IMR-90 (cell line): Measurements from ENCODE around the gene VGF. TPM values are rescaled to one million over a fixed set of nuclear protein-coding genes. Genes with fewer than 3 reads are reported as not detected.
"Not testable (repeated sequence)": the region's sequence is repeated elsewhere in the genome, so short reads cannot be mapped to it uniquely, and the experiment has no call there.

ENCODE experiments used
- ATAC-seq: fragments of 200-7000 bp; cut with Tn5 transposase; 2 replicates; pipeline ENCODE4 v1.9.1; 2020; ENCODE audit warnings: low read depth, mild to moderate bottlenecking, moderate library complexity
- BruUV-seq: library from RNA; stranded (reverse); fragments of 400-500 nt; replicated peaks from 2 replicates; lab custom pipeline; 2021; lab: Mats Ljungman, UMichigan
- CTCF ChIA-PET: fragments of 300-600 bp; formaldehyde crosslinking; extraction: SDS; loops from one replicate; lab custom pipeline; 2021; ENCODE audit warnings: antibody characterized with exemption; lab: Yijun Ruan, JAX
- POLR2A ChIA-PET: fragments of 300-600 bp; sonication (Branson Sonifier 250); formaldehyde crosslinking; loops from one replicate; lab custom pipeline; 2022; ENCODE audit warnings: antibody characterized with exemption; ENCODE audit not compliant: unreplicated experiment; lab: Charles Lee
- DNase-seq: peaks from one replicate; pipeline ENCODE4 v3.0.0; 2013
- H2AFZ ChIP-seq: replicated peaks from 2 replicates; pipeline ENCODE3; 2013; ENCODE audit warnings: low read length, mild to moderate bottlenecking; ENCODE audit not compliant: poor library complexity
- H2AK5ac ChIP-seq: 2 replicates; pipeline ENCODE4 v1.6.1; 2013; ENCODE audit warnings: low read depth, low read length, inconsistent platforms
- H2AK9ac ChIP-seq: replicated peaks from 2 replicates; pipeline ENCODE3; 2013; ENCODE audit warnings: mild to moderate bottlenecking, low read depth, low read length, moderate library complexity; ENCODE audit not compliant: poor library complexity
- H2BK120ac ChIP-seq: 2 replicates; pipeline ENCODE4 v1.6.1; 2013; ENCODE audit warnings: low read depth, low read length, inconsistent platforms
- H2BK15ac ChIP-seq: 3 replicates; pipeline ENCODE4 v1.6.1; 2013; ENCODE audit warnings: low read depth, low read length, inconsistent platforms
- H2BK20ac ChIP-seq: 2 replicates; pipeline ENCODE4 v1.6.1; 2013; ENCODE audit warnings: low read depth, mild to moderate bottlenecking, inconsistent platforms, low read length, moderate library complexity
- H2BK5ac ChIP-seq: 2 replicates; pipeline ENCODE4 v1.6.1; 2013; ENCODE audit warnings: mild to moderate bottlenecking, low read depth, low read length, inconsistent platforms; ENCODE audit not compliant: poor library complexity, severe bottlenecking
- H3K14ac ChIP-seq: replicated peaks from 2 replicates; pipeline ENCODE4 v1.6.1; 2013; ENCODE audit warnings: low read depth, low read length, inconsistent platforms
- H3K18ac ChIP-seq: 2 replicates; pipeline ENCODE4 v1.6.1; 2013; ENCODE audit warnings: low read depth, low read length, control low read depth
- H3K23ac ChIP-seq: 2 replicates; pipeline ENCODE4 v1.6.1; 2013; ENCODE audit warnings: low read depth, low read length, inconsistent platforms
- H3K27ac ChIP-seq: 2 replicates; pipeline ENCODE4 v1.5.1; 2013; ENCODE audit warnings: mild to moderate bottlenecking, control low read depth, low read length; ENCODE audit not compliant: insufficient read depth
- H3K27me3 ChIP-seq: 2 replicates; pipeline ENCODE4 v1.6.1; 2013; ENCODE audit warnings: low read length; ENCODE audit not compliant: control insufficient read depth, insufficient read depth
- H3K36me3 ChIP-seq: 2 replicates; pipeline ENCODE4 v1.6.1; 2013; ENCODE audit warnings: low read length, mixed read lengths; ENCODE audit not compliant: control insufficient read depth, insufficient read depth
- H3K4ac ChIP-seq: 2 replicates; pipeline ENCODE4 v1.6.1; 2013; ENCODE audit warnings: low read depth, low read length, inconsistent platforms
- H3K4me1 ChIP-seq: 2 replicates; pipeline ENCODE4 v1.6.1; 2013; ENCODE audit warnings: low read length, mixed read lengths; ENCODE audit not compliant: control insufficient read depth, insufficient read depth
- H3K4me2 ChIP-seq: 2 replicates; pipeline ENCODE4 v1.6.1; 2013; ENCODE audit warnings: low read depth, mild to moderate bottlenecking, control low read depth, low read length, moderate library complexity
- H3K4me3 ChIP-seq: 2 replicates; pipeline ENCODE4 v1.5.1; 2013; ENCODE audit warnings: low read depth, mild to moderate bottlenecking, control low read depth, low read length, moderate library complexity; ENCODE audit not compliant: insufficient read depth
- H3K56ac ChIP-seq: 2 replicates; pipeline ENCODE4 v1.6.1; 2013; ENCODE audit warnings: low read length, inconsistent platforms; ENCODE audit not compliant: insufficient read depth; ENCODE audit errors: extremely low read depth
- H3K79me1 ChIP-seq, 2 experiments: 2 replicates each; pipeline ENCODE4 v1.6.1; 2013; ENCODE audit warnings: low read length in 2 of 2, inconsistent platforms in 1 of 2, low read depth in 1 of 2
- H3K9ac ChIP-seq: 2 replicates; pipeline ENCODE4 v1.6.1; 2013; ENCODE audit warnings: low read depth, low read length, control low read depth
- H3K9me1 ChIP-seq: 2 replicates; pipeline ENCODE4 v1.6.1; 2013; ENCODE audit warnings: low read length, inconsistent platforms; ENCODE audit not compliant: insufficient read depth
- H3K9me3 ChIP-seq: 2 replicates; pipeline ENCODE4 v1.6.1; 2013; ENCODE audit warnings: low read length; ENCODE audit not compliant: control insufficient read depth, insufficient read depth
- H4K20me1 ChIP-seq: 2 replicates; pipeline ENCODE4 v1.6.1; 2013; ENCODE audit warnings: low read length, inconsistent platforms; ENCODE audit not compliant: insufficient read depth
- H4K5ac ChIP-seq: 2 replicates; pipeline ENCODE4 v1.6.1; 2013; ENCODE audit warnings: mild to moderate bottlenecking, low read depth, low read length, control low read depth
- H4K8ac ChIP-seq, 2 experiments: 2 replicates each; pipeline ENCODE4 v1.6.1; 2013; ENCODE audit warnings: low read depth in 2 of 2, low read length in 2 of 2, control low read depth in 1 of 2, inconsistent platforms in 1 of 2
- H4K91ac ChIP-seq: 2 replicates; pipeline ENCODE4 v1.6.1; 2013; ENCODE audit warnings: low read depth, low read length, inconsistent platforms; ENCODE audit not compliant: insufficient read depth
- WGBS, 2 experiments: methylation state at CpG; one replicate each; pipeline versions ENCODE4 v1.1.5 to v1.1.7; 2013; ENCODE audit warnings: missing lambda C conversion rate in 2 of 2; ENCODE audit not compliant: insufficient read length in 1 of 2; ENCODE audit errors: extremely low coverage in 2 of 2; 5-methylcytosine and 5-hydroxymethylcytosine counted together
- dilution Hi-C: fragments of 300-500 bp; cut with HindIII; formaldehyde crosslinking; loops from one replicate; pipeline ENCODE4 v1.14.3; 2018; ENCODE audit warnings: low sequenced_read_pairs; ENCODE audit not compliant: unreplicated experiment
- in situ Hi-C: fragments of 300-500 bp; cut with MboI; formaldehyde crosslinking; loops from 3 replicates; pipeline ENCODE4 v1.14.3; 2019; ENCODE audit warnings: low sequenced_read_pairs, inconsistent platforms, mixed read lengths
- intact Hi-C: fragments of 100-400 bp; cut with micrococcal nuclease; formaldehyde crosslinking; loops from 2 replicates; pipeline ENCODE4 v1.10.0; 2022
- microRNA-seq, 2 experiments: library from miRNA; stranded (forward) in 1 of 2; unstranded in 1 of 2; fragments of 10-50 nt in 1 of 2; fragments of <30 nt in 1 of 2; gene quantifications in 1 of 2; microRNA quantifications in 1 of 2; one replicate each; pipeline versions ENCODE3 to v1.1.0; 2013 to 2020; ENCODE audit not compliant: insufficient read depth in 1 of 2, insufficient read length in 1 of 2, unreplicated experiment in 1 of 2
- polyA plus RNA-seq, 3 experiments: library from polyadenylated mRNA; depleted of rRNA; stranded (reverse); fragments of >200 nt; gene quantifications; 2 replicates each; pipeline ENCODE4 v1.2.3, GENCODE V29; 2012; ENCODE audit warnings: low replicate concordance in 1 of 3
- small RNA-seq, 5 experiments: library from RNA; depleted of rRNA; stranded (forward); fragments of <200 nt; gene quantifications; one replicate each; pipeline ENCODE3, GENCODE V24; 2012
- total RNA-seq: library from RNA; depleted of rRNA; stranded (reverse); fragments of >200 nt; gene quantifications from 2 replicates; pipeline ENCODE4 v1.2.3, GENCODE V29; 2012; rRNA removed

VGF gene
- total and polyA plus RNA-seq, 2 of the 4 experiments (the other 2 are of a cell fraction): 0.18 to 0.50 TPM

GRCh38 chr7:101113140-101113539 is 52.2 kb downstream of the VGF start:
- H3K9ac ChIP-seq, H3K27me3 ChIP-seq, POLR2A ChIA-PET, H3K56ac ChIP-seq, H4K91ac ChIP-seq, H3K9me3 ChIP-seq, H2BK20ac ChIP-seq, H3K14ac ChIP-seq, H3K18ac ChIP-seq, H3K27ac ChIP-seq, H2BK5ac ChIP-seq, H3K36me3 ChIP-seq, BruUV-seq, intact Hi-C loops, H2BK15ac ChIP-seq, H4K8ac ChIP-seq, H4K5ac ChIP-seq, H3K79me1 ChIP-seq, H4K20me1 ChIP-seq, H2AK9ac ChIP-seq, H2AFZ ChIP-seq, dilution Hi-C loops, H3K4me3 ChIP-seq, ATAC-seq, H3K4me2 ChIP-seq, H3K23ac ChIP-seq, DNase-seq: not testable (repeated sequence)
- Histone ChIP-seq H3K9me1 (peaks cover 16% of the 10 kb centered on the region), H3K4me1 (peaks cover 14% of the 10 kb centered on the region), H2AK5ac (0 out of 2 replicates have a peak overlapping the region, but pooled peaks have one; percentile 39), H2BK120ac (peak overlapping the region; percentile 50; the same call in 1 of the 2 replicates), H3K4ac (peak overlapping the region; percentile 56; the same call in 1 of the 2 replicates)
- WGBS, 2 experiments: 100% methylated on average over 1 of the region's 7 CpGs; no CpG with 5 or more reads in 1 of the 2 experiments
- CTCF ChIA-PET: interaction anchor here (0.7 kb wide), 1 partner anchor 54 kb away, joined by 3 read pairs; no protein-coding TSS in a partner anchor
- in situ Hi-C loops: loop anchor here (25.0 kb wide), 1 partner anchor 676 kb away; the partner anchor contains the start of genes MEPCE, PPP1R35 and ZCWPW1

Small RNA genes lying within 50 kb of the gene (microRNA-seq; reads per million reads assigned to microRNA genes)
- gene MIR4653: 0 to 1.0 reads per million in 2 experiments

Small RNA genes lying within 50 kb of the gene (small RNA-seq; reads per million reads assigned to genes)
- 0 to 0.65 (median 0) reads per million in 5 experiments for gene MIR4653

Other genes with a start within 250 kb of the VGF start
- not detected in 2 replicates for gene MUC3A, start 216.0 kb downstream of the VGF start, total RNA-seq
- gene MUC3A, start 216.0 kb downstream of the VGF start, polyA plus RNA-seq (2012; rRNA removed): 0.05 TPM in 1 of 2 replicates, not detected in the other
- gene MUC12, start 196.0 kb downstream of the VGF start, total RNA-seq: not detected in 2 replicates
- 4.0 and 4.1 TPM in 2 replicates for gene MUC12, start 196.0 kb downstream of the VGF start, polyA plus RNA-seq (2012; rRNA removed)
- not detected in 2 replicates for gene MUC17, start 145.5 kb downstream of the VGF start, total RNA-seq
- gene MUC17, start 145.5 kb downstream of the VGF start, polyA plus RNA-seq (2012; rRNA removed): under 0.01 TPM in 1 of 2 replicates, not detected in the other
- gene TRIM56, start 80.1 kb downstream of the VGF start, total RNA-seq: 3.9 and 4.4 TPM in 2 replicates
- gene TRIM56, start 80.1 kb downstream of the VGF start, polyA plus RNA-seq (2012; rRNA removed): 4.7 and 5.9 TPM in 2 replicates
- gene SERPINE1, start 38.5 kb downstream of the VGF start, total RNA-seq: 1,441 and 1,485 TPM in 2 replicates
- 2,783 and 2,870 TPM in 2 replicates for gene SERPINE1, start 38.5 kb downstream of the VGF start, polyA plus RNA-seq (2012; rRNA removed)
- 233 and 295 TPM in 2 replicates for gene AP1S1, start 11.1 kb downstream of the VGF start, total RNA-seq
- gene AP1S1, start 11.1 kb downstream of the VGF start, polyA plus RNA-seq (2012; rRNA removed): 178 and 187 TPM in 2 replicates
- gene NAT16, start 14.7 kb upstream of the VGF start, total RNA-seq: not detected in 2 replicates
- 0.03 and 0.05 TPM in 2 replicates for gene NAT16, start 14.7 kb upstream of the VGF start, polyA plus RNA-seq (2012; rRNA removed)
- gene MOGAT3, start 35.5 kb upstream of the VGF start, total RNA-seq: not detected in 2 replicates
- gene MOGAT3, start 35.5 kb upstream of the VGF start, polyA plus RNA-seq (2012; rRNA removed): not detected in 2 replicates
- gene PLOD3, start 52.0 kb upstream of the VGF start, total RNA-seq: 21.7 and 24.4 TPM in 2 replicates
- 159 and 167 TPM in 2 replicates for gene PLOD3, start 52.0 kb upstream of the VGF start, polyA plus RNA-seq (2012; rRNA removed)
- gene ZNHIT1, start 52.6 kb upstream of the VGF start, total RNA-seq: 31.7 and 34.4 TPM in 2 replicates
- gene ZNHIT1, start 52.6 kb upstream of the VGF start, polyA plus RNA-seq (2012; rRNA removed): 47.1 and 62.9 TPM in 2 replicates
- gene CLDN15, start 72.2 kb upstream of the VGF start, total RNA-seq: 0.56 and 0.72 TPM in 2 replicates
- gene CLDN15, start 72.2 kb upstream of the VGF start, polyA plus RNA-seq (2012; rRNA removed): 5.4 and 6.7 TPM in 2 replicates
- gene FIS1, start 79.5 kb upstream of the VGF start, total RNA-seq: 241 and 293 TPM in 2 replicates
- gene FIS1, start 79.5 kb upstream of the VGF start, polyA plus RNA-seq (2012; rRNA removed): 470 and 489 TPM in 2 replicates
- 23.1 and 34.1 TPM in 2 replicates for gene IFT22, start 156.2 kb upstream of the VGF start, total RNA-seq
- 27.3 and 29.3 TPM in 2 replicates for gene IFT22, start 156.2 kb upstream of the VGF start, polyA plus RNA-seq (2012; rRNA removed)
- gene COL26A1, start 197.3 kb upstream of the VGF start, total RNA-seq: not detected in 2 replicates
- gene COL26A1, start 197.3 kb upstream of the VGF start, polyA plus RNA-seq (2012; rRNA removed): not detected in 2 replicates